B cell (primary cell): ENCODE measurements around the gene IL1RL2. TPM values are rescaled to one million over a fixed set of nuclear protein-coding genes. Genes with fewer than 3 reads are reported as not detected.
A peak's percentile ranks its signal among the peaks of the same experiment; 100 is the strongest.

ENCODE experiments used
- ATAC-seq: fragments of 200-7000 bp; cut with Tn5 transposase; one replicate; pipeline ENCODE4 v1.10.0; 2021; ENCODE audit warnings: low read depth, mild to moderate bottlenecking, moderate number of reproducible peaks, moderate library complexity
- CTCF ChIA-PET: fragments of 350-600 bp; sonication (Branson Sonifier 250); formaldehyde crosslinking; loops from one replicate; lab custom pipeline; 2021; ENCODE audit warnings: antibody characterized with exemption, inconsistent platforms; lab: Charles Lee
- POLR2A ChIA-PET: fragments of 350-600 bp; sonication (Branson Sonifier 250); formaldehyde crosslinking; loops from one replicate; lab custom pipeline; 2021; ENCODE audit warnings: antibody characterized with exemption; lab: Charles Lee
- DNase-seq: peaks from one replicate; pipeline ENCODE4 v3.0.0; 2013
- H2AFZ ChIP-seq: 2 replicates; pipeline ENCODE4 v1.6.1; 2012; ENCODE audit warnings: mild to moderate bottlenecking, low read depth, low read length; ENCODE audit not compliant: insufficient read depth, poor library complexity, severe bottlenecking
- H3K27ac ChIP-seq, 2 donors: 1 replicate in 1 of 2; 2 replicates in 1 of 2; pipeline ENCODE4 v1.5.1; 2012 to 2013; ENCODE audit warnings: low read length in 2 of 2, mild to moderate bottlenecking in 2 of 2, moderate library complexity in 1 of 2
- H3K27me3 ChIP-seq, 4 experiments: fragments of 200-600 bp in 1 of 4; sonication (generic) in 1 of 4; replicated peaks in 1 of 4; 1 replicate in 2 of 4; 2 replicates in 2 of 4; pipeline versions ENCODE4 v1.6.1 to v1.7.0; 2013 to 2016; ENCODE audit warnings: low read length in 3 of 4, mild to moderate bottlenecking in 2 of 4, mixed read lengths in 1 of 4, moderate library complexity in 1 of 4; ENCODE audit not compliant: insufficient read depth in 4 of 4, control insufficient read depth in 3 of 4; ENCODE audit errors: control extremely low read depth in 1 of 4
- H3K36me3 ChIP-seq, 2 experiments: replicated peaks in 1 of 2; 1 replicate in 1 of 2; 2 replicates in 1 of 2; pipeline versions ENCODE4 v1.6.1 to v1.7.1; 2013; ENCODE audit warnings: low read length in 1 of 2; ENCODE audit not compliant: insufficient read depth in 2 of 2, control insufficient read depth in 1 of 2; ENCODE audit errors: control extremely low read depth in 1 of 2, extremely low read depth in 1 of 2
- H3K4me1 ChIP-seq, 2 donors: fragments of 200-600 bp in 1 of 2; sonication (generic) in 1 of 2; 1 replicate in 1 of 2; 2 replicates in 1 of 2; pipeline versions ENCODE4 v1.5.1 to v1.6.1; 2013 to 2017; ENCODE audit warnings: low read length in 2 of 2; ENCODE audit not compliant: control insufficient read depth in 2 of 2, insufficient read depth in 2 of 2
- H3K4me2 ChIP-seq: replicated peaks from 2 replicates; pipeline ENCODE3; 2012; ENCODE audit warnings: mild to moderate bottlenecking, low read depth, low read length; ENCODE audit not compliant: poor library complexity, severe bottlenecking
- H3K4me3 ChIP-seq, 5 experiments: fragments of 200-600 bp in 1 of 5; sonication (generic) in 1 of 5; 1 replicate in 3 of 5; 2 replicates in 2 of 5; pipeline versions ENCODE4 v1.5.1 to v1.7.0; 2011 to 2016; ENCODE audit warnings: low read length in 4 of 5, mild to moderate bottlenecking in 4 of 5, low read depth in 2 of 5, control low read depth in 1 of 5, moderate library complexity in 1 of 5; ENCODE audit not compliant: insufficient read depth in 1 of 5; ENCODE audit errors: control extremely low read depth in 1 of 5, extremely low read depth in 1 of 5
- H3K79me2 ChIP-seq: fragments of 200-600 bp; sonication (generic); one replicate; pipeline ENCODE4 v1.6.0; 2016; ENCODE audit warnings: low read length; ENCODE audit not compliant: control insufficient read depth, insufficient read depth
- H3K9ac ChIP-seq: fragments of 200-600 bp; sonication (generic); 2 replicates; pipeline ENCODE4 v1.6.1; 2017; ENCODE audit warnings: mild to moderate bottlenecking, low read length, moderate library complexity
- H3K9me3 ChIP-seq, 3 donors: one replicate each; pipeline versions ENCODE4 v1.6.1 to v1.7.1; 2013; ENCODE audit warnings: low read length in 2 of 3; ENCODE audit not compliant: control insufficient read depth in 2 of 3, insufficient read depth in 1 of 3; ENCODE audit errors: control extremely low read depth in 1 of 3
- H4K20me1 ChIP-seq: 2 replicates; pipeline ENCODE4 v1.6.0; 2012; ENCODE audit warnings: mild to moderate bottlenecking, low read length; ENCODE audit not compliant: insufficient read depth, control insufficient read depth, poor library complexity, severe bottlenecking
- H3K27ac Mint-ChIP-seq: one replicate; pipeline ENCODE4 v1.8.0; 2021; ENCODE audit warnings: mixed read lengths
- H3K27me3 Mint-ChIP-seq: one replicate; pipeline ENCODE4 v1.8.0; 2021; ENCODE audit warnings: mixed read lengths
- H3K4me1 Mint-ChIP-seq: one replicate; pipeline ENCODE4 v1.8.0; 2021; ENCODE audit warnings: mixed read lengths
- H3K4me3 Mint-ChIP-seq: one replicate; pipeline ENCODE4 v1.8.0; 2021; ENCODE audit warnings: mixed read lengths
- H3K9me3 Mint-ChIP-seq: one replicate; pipeline ENCODE4 v1.8.0; 2022; ENCODE audit warnings: mixed read lengths; ENCODE audit not compliant: insufficient read depth
- CTCF ChIP-seq: fragments of 200-600 bp; IDR thresholded peaks from one replicate; pipeline ENCODE4 v1.8.0; 2022; ENCODE audit warnings: antibody characterized with exemption, mild to moderate bottlenecking
- EZH2 ChIP-seq: IDR thresholded peaks from 2 replicates; pipeline ENCODE4 v1.6.1; 2012; ENCODE audit warnings: borderline replicate concordance, low read depth, mild to moderate bottlenecking, moderate library complexity, low read length; ENCODE audit not compliant: insufficient read depth, poor library complexity, severe bottlenecking
- WGBS: methylation state at CpG from one replicate; pipeline ENCODE4 v1.1.5; 2013; ENCODE audit warnings: missing lambda C conversion rate; ENCODE audit not compliant: insufficient coverage; 5-methylcytosine and 5-hydroxymethylcytosine counted together
- intact Hi-C: fragments of 100-400 bp; cut with micrococcal nuclease; formaldehyde crosslinking; loops from one replicate; pipeline ENCODE4 v1.10.0; 2022
- polyA plus RNA-seq: library from polyadenylated mRNA; depleted of rRNA; stranded (reverse); fragments of >200 nt; gene quantifications from 2 replicates; pipeline ENCODE4 v1.2.3, GENCODE V29; 2012
- total RNA-seq, 2 donors: library from RNA; stranded (reverse); fragments of 120-200 nt in 1 of 2; gene quantifications; 1 replicate in 1 of 2; 2 replicates in 1 of 2; pipeline versions ENCODE4 v1.2.3 to v1.2.4, GENCODE V29; 2013 to 2022

IL1RL2 gene
- total and polyA plus RNA-seq, 2 donors (not counting 1 experiment from before 2014, with no cell fraction given), result not detected

- Histone ChIP-seq H3K9me3 (no peaks in the 10 kb centered on the region), H4K20me1 (no peaks in the 10 kb centered on the region), H2AFZ (no peak overlapping the region), H3K4me3 (no peak overlapping the region), H3K9ac (no peak overlapping the region), H3K27ac (no peak overlapping the region), H3K27me3 (peaks cover 0 to 4% (median 3%) of the 10 kb centered on the region in 4 experiments), H3K36me3 (no peaks in the 10 kb centered on the region), H3K4me1 (peaks cover 7 to 16% of the 10 kb centered on the region in 2 donors), H3K79me2 (no peaks in the 10 kb centered on the region), H3K4me2 (no peak overlapping the region)
- TF ChIP-seq EZH2, result no peak
- TF ChIP-seq CTCF, result no peak
- WGBS, result 100% methylated on average over 1 of the region's 2 CpGs
- POLR2A ChIA-PET, result no interaction called here
- H3K9me3 Mint-ChIP-seq, result no peaks in the 10 kb centered on the region
- intact Hi-C loops, result no loop called here
- peaks cover 19% of the 10 kb centered on the region for H3K27me3 Mint-ChIP-seq
- H3K4me1 Mint-ChIP-seq, result peaks cover 24% of the 10 kb centered on the region
- CTCF ChIA-PET, result interaction anchor here (1.4 to 8.3 kb wide), 8 partner anchors 10 to 355 kb away, joined by 4 to 113 read pairs (median 28); no protein-coding TSS in a partner anchor
- DNase-seq, result no peak
- peak overlapping the region; percentile 46 for H3K27ac Mint-ChIP-seq
- ATAC-seq, result no peak
- H3K4me3 Mint-ChIP-seq, result no peak overlapping the region
Measured at GRCh38 chr2:102238778-102239177, 52.0 kb downstream of the IL1RL2 start.

GRCh38 chr2:102239344-102239743, 52.5 kb downstream of the IL1RL2 start:
- Mint-ChIP-seq H3K27ac (no peak overlapping the region), H3K4me1 (peaks cover 24% of the 10 kb centered on the region), H3K4me3 (no peak overlapping the region), H3K27me3 (peaks cover 20% of the 10 kb centered on the region), H3K9me3 (no peaks in the 10 kb centered on the region)
- no peaks in the 10 kb centered on the region for H4K20me1 ChIP-seq
- H3K4me1 ChIP-seq, result peaks cover 7 to 16% of the 10 kb centered on the region in 2 donors
- no peaks in the 10 kb centered on the region for H3K79me2 ChIP-seq
- intact Hi-C loops, result no loop called here
- H2AFZ ChIP-seq, result no peak overlapping the region
- no peak overlapping the region for H3K4me2 ChIP-seq
- no peaks in the 10 kb centered on the region for H3K9me3 ChIP-seq
- ATAC-seq, result no peak
- H3K27me3 ChIP-seq, result peaks cover 0 to 4% (median 3%) of the 10 kb centered on the region in 4 experiments
- ChIA-PET POLR2A (no interaction called here), CTCF (interaction anchor here (0.7 to 8.3 kb wide), 16 partner anchors 9 to 897 kb away, joined by 3 to 113 read pairs (median 8); no protein-coding TSS in a partner anchor)
- no peak overlapping the region for H3K4me3 ChIP-seq
- H3K9ac ChIP-seq, result no peak overlapping the region
- H3K36me3 ChIP-seq, result no peaks in the 10 kb centered on the region
- DNase-seq, result no peak
- H3K27ac ChIP-seq, result no peak overlapping the region
- TF ChIP-seq EZH2, result no peak
- 80% methylated on average over 7 of the region's 7 CpGs for WGBS
